ENCODE measurements around the gene LIN7B.
"Not testable (repeated sequence)": the region's sequence is repeated elsewhere in the genome, so short reads cannot be mapped to it uniquely, and the experiment has no call there.

The LIN7B gene

DNA sequence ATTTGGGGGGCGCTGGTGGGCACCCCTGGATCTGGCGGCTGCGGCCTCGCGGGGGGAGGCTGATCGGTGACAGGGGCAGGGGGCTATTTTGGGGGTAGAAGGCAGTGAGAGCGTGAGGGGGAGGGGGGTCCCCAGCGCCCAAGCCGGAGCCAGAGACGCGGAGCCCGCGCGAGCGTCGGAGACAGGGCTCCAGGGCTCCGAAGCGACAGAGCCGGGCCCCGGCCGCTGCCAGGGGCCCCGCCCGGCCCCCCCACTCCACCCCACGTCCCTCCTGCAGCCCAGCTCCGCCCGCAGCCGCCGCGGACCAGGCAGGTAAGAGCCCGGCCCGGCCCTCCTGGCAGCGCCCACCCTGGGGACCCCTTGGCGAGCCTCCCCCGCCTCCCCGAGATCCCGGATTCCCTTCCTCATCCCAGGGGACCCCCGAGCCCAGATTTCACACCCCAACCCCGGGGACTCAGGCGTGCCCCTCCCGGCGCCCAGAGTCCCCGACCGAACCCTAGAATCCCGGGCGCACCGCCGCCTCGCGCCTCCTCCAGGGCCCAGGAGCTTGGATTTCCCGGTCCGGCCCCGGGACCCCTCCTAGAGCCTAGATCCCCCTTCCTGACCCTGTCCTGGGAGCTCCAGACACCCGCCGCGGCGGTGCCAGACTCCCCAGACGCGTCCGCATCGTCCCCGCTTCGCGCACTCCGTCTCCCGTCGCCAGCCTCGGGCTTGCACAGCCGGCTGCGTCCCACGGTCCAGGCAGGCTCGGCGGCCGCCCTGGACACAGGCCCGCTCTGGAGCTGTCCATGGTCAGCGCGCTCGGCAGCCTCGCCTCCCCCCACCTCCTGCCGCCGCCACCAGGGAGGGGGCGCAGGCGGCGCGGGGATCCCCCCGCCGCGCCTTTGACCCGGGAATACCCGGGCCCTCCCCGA lies 5.5 kb downstream of the LIN7B start, which contains the start of gene PPFIA3:
PPFIA3 (plus strand) TSS at position 134 of the 914 bp plus-strand sequence. CDS start 8,330 bp downstream, outside the sequence.
- DNase-seq: peak in 1 of 5 experiments; percentile 22

DNA sequence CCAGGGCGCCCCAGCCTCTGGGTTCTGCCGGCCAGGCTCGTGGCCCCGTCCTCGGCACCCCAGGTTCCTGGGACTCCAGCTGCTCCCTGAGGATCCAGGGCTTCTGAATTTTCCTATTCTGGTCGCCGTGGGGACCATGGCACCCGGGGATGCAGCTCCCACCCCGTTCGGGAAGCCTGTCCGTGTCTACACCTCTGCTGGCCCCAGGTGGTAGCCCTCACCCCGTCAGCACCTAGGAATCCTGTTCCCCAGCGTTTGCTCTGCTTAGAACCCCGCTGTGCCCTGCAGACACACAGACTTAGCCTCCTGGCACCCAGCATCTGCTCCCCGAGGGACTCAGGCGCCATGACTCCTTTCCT lies 6.1 kb downstream of the LIN7B start:
- DNase-seq: no peak

GRCh38 chr19:49120868-49121267 lies 6.7 kb downstream of the LIN7B start:
- DNase-seq: no peak

- DNase-seq: not testable (repeated sequence)
These were observed 7.7 kb downstream of the LIN7B start for GRCh38 chr19:49121841-49122240.

DNA sequence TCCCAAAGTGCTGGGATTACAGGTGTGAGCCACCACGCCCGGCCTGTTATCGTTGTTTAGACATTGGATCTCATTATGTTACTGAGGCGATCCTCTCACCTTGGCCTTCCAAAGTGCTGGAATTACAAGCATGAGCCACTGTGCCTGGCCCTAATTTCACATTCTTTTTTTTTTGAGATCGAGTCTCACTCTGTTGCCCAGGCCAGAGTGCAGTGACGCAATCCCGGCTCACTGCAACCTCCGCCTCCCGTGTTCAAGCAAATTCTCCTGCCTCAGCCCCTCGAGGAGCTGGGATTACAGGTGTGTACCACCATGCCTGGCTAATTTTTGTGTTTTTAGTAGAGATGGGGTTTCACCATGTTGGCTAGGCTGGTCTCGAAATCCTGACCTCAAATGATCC lies 9.1 kb downstream of the LIN7B start:
- not testable (repeated sequence) for DNase-seq

DNA sequence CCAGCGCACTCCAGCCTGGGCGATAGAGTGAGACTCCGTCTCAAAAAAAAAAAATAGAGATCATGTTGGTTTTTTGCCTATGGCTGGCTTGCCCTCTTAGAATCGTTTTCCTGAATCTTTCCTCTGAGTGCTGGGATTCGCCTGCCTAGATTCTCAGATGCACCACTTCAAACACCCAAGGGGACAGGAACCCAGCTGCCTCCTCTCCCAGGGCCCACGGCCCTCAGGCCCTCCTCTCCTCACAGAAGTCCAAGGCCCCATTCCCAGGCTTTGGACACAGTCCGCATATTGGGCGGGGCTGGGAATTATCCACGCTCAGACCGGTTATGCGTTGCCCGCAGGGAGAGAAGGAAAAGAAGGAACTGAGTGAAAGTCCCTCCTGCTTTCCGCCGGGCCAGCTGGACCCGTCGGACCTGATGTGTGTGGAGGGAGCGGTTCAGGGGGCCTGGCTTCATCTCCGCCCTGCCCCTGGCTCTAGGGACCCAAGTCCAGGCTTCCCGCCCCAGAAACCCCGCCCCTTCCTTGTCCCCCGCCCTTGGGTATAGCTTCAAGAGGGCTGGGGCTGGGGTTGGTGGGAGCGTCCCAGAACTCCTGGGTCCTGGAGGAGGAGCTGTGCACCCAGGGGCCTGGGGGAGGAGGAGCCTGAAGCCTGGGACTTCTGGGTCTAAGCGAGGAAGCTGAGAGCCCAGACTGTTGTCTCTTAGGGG lies 11.0 kb downstream of the LIN7B start:
- no peak for DNase-seq

DNA sequence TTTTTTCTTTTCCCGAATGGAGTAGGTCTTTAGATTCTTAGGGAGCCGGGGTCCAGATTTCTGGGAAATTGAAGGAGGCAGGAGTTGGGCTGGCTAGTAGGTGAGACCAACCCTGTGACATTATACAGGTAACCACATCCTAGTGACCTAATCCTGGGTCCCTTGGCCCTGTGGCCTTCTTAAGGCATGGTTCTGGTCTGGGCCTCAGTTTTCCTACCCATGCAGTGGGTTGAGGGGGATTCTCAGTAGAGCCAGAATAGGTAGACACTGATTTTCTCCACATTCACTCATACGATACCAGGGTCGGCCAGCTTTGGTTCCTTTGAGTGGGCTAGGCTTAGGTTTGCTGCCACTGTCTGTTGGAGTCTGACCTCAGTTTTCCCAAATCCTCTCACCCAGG lies 12.4 kb downstream of the LIN7B start:
- DNase-seq: no peak

- not testable (repeated sequence) for DNase-seq
These were observed 13.1 kb downstream of the LIN7B start for GRCh38 chr19:49127225-49127624.

DNA sequence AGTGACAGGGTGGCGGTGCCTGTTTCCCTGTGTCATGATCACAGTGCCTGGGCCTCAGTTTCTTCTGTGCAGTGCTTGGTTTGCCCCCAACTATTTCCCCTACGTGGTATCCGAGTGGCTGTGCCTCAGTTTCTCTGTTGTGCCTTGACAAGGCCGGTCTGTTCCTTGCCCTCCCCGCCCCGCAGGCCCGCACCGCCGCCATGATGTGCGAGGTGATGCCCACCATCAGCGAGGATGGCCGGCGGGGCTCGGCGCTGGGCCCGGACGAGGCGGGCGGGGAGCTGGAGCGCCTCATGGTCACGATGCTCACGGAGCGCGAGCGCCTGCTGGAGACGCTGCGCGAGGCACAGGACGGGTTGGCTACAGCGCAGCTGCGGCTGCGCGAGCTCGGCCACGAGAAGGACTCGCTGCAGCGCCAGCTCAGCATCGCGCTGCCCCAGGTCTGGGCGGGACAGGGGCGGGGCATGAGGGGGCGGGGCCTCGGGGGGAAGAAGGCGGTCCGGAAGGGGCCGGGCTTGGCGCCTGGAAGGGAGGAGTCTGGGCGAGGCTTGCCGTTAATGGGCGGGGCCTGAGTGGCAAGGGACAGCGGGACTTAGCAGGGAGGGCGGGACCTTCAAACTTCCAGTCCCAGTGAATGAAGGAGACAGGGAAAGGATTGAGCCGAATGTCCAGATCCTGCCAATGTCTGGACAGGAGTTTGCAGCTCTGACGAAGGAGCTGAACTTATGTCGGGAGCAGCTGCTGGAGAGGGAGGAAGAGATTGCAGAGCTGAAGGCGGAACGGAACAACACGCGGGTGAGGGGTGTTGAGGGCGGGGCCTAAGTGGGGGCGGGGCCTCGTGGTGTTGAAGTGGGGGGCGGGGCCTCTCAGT lies 13.7 kb downstream of the LIN7B start:
- peak; percentile 88 to 95 (median 91) for DNase-seq

GRCh38 chr19:49128545-49129237 lies 14.5 kb downstream of the LIN7B start:
- no peak for DNase-seq

DNA sequence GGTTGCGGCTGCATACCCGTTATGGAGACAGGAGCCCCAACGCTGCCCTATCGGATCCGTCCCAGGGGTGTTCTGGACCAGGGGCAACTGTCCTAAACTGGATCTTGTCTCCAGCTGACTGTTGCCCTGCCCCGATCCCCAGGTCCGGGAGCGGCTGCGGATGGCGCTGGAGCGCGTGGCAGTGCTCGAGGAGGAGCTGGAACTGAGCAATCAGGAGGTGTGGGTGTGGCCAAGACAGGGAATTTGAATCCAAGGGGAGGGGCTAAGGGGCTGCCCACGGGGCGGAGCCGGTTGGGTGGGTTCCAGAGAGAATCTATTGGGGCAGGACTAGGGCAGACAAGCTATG lies 15.0 kb downstream of the LIN7B start:
- DNase-seq: no peak

- no peak for DNase-seq
These were observed 16.2 kb downstream of the LIN7B start for GRCh38 chr19:49130325-49130724.

DNA sequence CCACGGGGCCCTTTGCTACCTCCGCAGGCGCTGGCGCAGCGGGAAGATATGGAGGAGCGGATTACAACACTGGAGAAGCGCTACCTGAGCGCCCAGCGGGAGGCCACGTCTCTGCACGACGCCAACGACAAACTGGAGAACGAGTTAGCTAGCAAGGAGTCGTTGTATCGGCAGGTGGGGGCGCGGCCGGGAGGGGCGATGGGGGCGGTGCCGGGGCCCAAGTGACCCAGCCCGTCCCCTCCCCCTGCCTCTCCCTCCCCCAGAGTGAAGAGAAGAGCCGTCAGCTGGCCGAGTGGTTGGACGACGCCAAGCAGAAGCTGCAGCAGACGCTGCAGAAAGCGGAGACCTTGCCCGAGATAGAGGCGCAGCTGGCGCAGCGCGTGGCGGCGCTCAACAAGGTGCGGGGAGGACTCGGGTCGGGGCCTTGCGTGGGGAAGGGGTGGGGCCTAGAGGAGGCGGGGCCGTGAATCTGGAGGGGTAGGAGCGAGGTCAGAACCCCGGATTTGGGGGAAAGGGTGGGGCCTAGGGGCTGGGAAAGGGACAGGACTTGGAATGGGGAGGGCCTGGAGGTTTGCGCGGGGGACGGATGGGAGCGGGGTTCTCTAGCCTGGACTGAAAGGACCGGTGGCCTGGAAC lies 18.9 kb downstream of the LIN7B start:
- DNase-seq: peak in 1 of 5 experiments; percentile 49

GRCh38 chr19:49133621-49134454 lies 19.7 kb downstream of the LIN7B start:
- DNase-seq: peak in 2 of 5 experiments; percentile 38 to 53

GRCh38 chr19:49135686-49136085 lies 21.5 kb downstream of the LIN7B start:
- no peak for DNase-seq

GRCh38 chr19:49136771-49137171 lies 22.6 kb downstream of the LIN7B start:
- no peak for DNase-seq

- no peak for DNase-seq
These were observed 26.8 kb downstream of the LIN7B start for GRCh38 chr19:49140951-49141350.

DNA sequence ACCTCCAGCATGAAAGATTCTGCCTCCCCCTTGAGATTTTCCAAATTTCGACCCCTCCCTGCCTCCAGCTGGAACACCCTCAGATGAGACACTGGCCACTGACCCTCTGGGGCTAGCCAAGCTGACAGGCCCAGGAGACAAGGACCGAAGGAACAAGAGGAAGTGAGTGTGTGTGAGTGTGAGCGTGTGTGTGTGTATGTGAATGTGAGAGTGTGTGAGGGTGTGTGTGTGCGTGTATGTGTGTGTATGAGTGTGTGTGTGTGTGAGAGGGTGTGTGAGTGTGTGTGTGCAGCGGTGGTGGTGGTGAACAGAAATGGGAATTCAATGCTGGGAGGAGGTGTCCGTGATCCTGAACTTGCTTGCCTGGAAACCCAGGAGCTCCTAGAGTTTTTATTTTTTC lies 27.2 kb downstream of the LIN7B start:
- no peak for DNase-seq

GRCh38 chr19:49142866-49143335 lies 28.7 kb downstream of the LIN7B start:
- peak in 3 of 5 experiments; percentile 45 to 87 (median 49) for DNase-seq

GRCh38 chr19:49145573-49146407 lies 31.6 kb downstream of the LIN7B start:
- DNase-seq: peak; percentile 53 to 89 (median 69)

Measured in T-helper 2 cell (primary cell).